GM19099 (cell line): ENCODE results near the gene HCN3.

Experiments used
- POLR2A ChIP-seq: IDR thresholded peaks from 3 replicates; pipeline ENCODE4 v1.6.1; 2011; ENCODE audit warnings: low read depth; ENCODE audit not compliant: insufficient read length; ENCODE audit errors: extremely low read depth

The HCN3 gene

GRCh38 chr1:155320661-155321617, 43.7 kb downstream of the HCN3 start, which contains the start of gene RUSC1:
Gene RUSC1 (plus strand): TSS chr1:155320894. CDS start chr1:155321774, 880 bp downstream.
- peak; percentile 40 for TF ChIP-seq POLR2A

GRCh38 chr1:155321639-155322503, 44.6 kb downstream of the HCN3 start:
- no peak for TF ChIP-seq POLR2A

GRCh38 chr1:155322571-155322952, 45.3 kb downstream of the HCN3 start:
- TF ChIP-seq POLR2A, result no peak

- no peak for TF ChIP-seq POLR2A
Observed at GRCh38 chr1:155322953-155323728, 45.9 kb downstream of the HCN3 start.

- no peak for TF ChIP-seq POLR2A
Observed at GRCh38 chr1:155323729-155324036, 46.4 kb downstream of the HCN3 start.

- TF ChIP-seq POLR2A, result peak; percentile 65
Observed at GRCh38 chr1:155324037-155324716, 46.9 kb downstream of the HCN3 start.

GRCh38 chr1:155324717-155325602, 47.7 kb downstream of the HCN3 start:
- no peak for TF ChIP-seq POLR2A

GRCh38 chr1:155325603-155325893, 48.3 kb downstream of the HCN3 start:
- TF ChIP-seq POLR2A, result no peak

GRCh38 chr1:155326020-155326526, 48.8 kb downstream of the HCN3 start:
- TF ChIP-seq POLR2A, result peak; percentile 21

GRCh38 chr1:155326631-155327037, 49.4 kb downstream of the HCN3 start:
- TF ChIP-seq POLR2A, result no peak

GRCh38 chr1:155327981-155328380, 50.7 kb downstream of the HCN3 start:
- no peak for TF ChIP-seq POLR2A

GRCh38 chr1:155329980-155330598, 52.8 kb downstream of the HCN3 start:
- no peak for TF ChIP-seq POLR2A

GRCh38 chr1:155334962-155335361, 57.7 kb downstream of the HCN3 start:
- TF ChIP-seq POLR2A, result no peak
